Activated T-cell treated with anti-CD3 and anti-CD28 coated beads for 48 hours (primary cell): ENCODE data around the gene GALNTL6.

Experiments used
- DNase-seq: peaks from one replicate; pipeline ENCODE4 v3.0.0-alpha.2; 2020; ENCODE audit warnings: low read depth

Gene GALNTL6

GRCh38 chr4:172815499-172816164 lies 1002.4 kb downstream of the GALNTL6 start:
- DNase-seq, result no peak

- no peak for DNase-seq
Observed at GRCh38 chr4:172818901-172819300, 1005.7 kb downstream of the GALNTL6 start.

- DNase-seq, result no peak
Observed at GRCh38 chr4:172819353-172819752, 1006.1 kb downstream of the GALNTL6 start.

DNA sequence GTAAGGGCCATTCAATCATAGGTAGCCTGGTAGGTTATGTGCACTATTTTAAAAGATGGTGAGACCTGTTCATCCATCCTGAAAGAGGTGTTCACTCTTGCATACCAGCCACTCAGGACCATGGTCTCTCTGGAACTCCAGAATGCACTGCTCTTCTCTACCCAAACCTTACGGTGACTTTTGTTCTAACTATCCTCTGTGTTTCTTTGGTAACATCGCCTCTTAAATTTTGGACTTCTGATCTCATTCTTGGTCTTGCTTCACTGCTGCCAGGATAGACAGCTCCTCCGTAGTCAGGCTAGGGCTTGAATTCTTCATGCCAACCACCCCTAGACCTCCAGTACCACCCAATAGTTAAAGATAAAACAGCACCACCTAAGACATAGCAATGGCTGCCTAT lies 1009.1 kb downstream of the GALNTL6 start:
- no peak for DNase-seq

DNA sequence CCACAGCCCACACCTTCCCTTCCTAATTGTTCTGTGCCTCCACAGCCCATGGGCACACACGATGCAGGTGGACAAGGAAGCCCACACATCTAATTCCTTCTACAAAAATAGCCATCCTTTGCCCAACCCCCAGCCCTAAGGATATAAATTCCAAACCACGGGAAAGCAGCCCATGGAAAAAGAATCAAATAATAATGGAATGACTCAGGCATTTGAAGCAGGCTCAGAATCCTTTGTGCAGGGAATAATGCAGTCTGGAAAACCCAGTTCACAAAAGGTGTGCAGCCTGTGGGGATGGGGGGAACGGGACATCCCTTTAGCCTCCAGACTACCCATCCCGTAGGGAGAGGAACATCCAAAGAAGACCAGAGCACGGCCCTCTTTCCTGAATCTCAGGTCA lies 1013.1 kb downstream of the GALNTL6 start:
- no peak for DNase-seq

DNA sequence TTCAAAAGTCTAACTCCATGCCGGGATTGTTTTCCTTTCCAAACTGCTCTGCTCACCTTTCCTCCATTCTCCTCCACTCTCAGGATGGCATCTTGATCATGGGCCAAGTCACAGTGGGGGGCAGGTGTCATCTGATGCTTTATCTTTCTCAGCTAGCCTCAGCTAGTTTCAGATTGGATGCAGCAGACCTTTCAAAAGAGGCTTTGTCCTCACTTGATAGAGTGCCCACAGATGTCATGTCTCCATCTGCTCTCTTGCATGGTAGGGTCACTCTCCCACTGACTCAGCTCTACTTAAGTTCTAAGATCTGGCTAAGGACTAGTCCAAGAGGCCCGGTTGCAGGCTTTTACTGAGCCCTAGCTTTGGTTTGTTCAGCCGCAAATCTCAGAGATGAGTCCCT lies 1013.7 kb downstream of the GALNTL6 start:
- no peak for DNase-seq

DNA sequence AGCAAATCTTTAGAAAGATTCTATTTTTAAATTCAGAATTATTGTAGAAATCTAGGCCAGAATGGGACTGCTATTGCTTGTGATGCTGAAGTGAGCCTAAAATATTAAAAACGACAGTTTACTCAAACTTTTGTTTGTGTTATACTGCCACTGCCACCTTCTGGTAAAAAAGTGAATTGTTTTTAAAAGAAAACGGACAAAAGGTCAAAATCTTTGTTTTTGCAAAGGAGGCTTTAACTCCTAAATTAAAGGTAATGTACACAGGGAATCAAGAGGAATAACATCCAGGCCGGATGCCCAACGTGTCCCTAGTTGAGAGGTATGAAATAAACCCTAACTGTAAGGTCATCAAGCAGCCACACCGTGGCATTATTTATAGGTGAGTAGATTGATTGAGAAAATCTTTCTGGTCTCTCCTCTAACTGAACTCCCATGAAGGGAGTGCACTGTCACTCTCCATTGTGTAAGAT lies 1017.1 kb downstream of the GALNTL6 start:
- no peak for DNase-seq

DNA sequence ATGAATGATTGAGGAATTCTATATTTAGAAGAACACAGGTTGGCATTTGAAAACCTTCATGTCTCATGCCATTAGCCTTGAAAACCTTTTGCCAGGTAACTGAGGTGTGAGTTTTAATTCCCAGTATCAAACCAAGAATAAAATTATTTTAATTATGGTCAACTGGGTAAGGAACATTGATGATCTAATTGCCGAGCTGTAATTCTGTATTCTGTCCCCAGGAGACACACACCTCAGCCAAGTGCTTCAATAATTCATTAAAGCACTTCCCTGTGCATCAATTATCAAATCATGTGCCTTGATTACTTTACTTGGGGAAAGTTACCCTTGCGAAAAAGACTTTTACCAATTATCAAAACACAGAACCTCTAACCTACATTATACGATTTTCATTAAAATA lies 1023.5 kb downstream of the GALNTL6 start:
- no peak for DNase-seq

DNA sequence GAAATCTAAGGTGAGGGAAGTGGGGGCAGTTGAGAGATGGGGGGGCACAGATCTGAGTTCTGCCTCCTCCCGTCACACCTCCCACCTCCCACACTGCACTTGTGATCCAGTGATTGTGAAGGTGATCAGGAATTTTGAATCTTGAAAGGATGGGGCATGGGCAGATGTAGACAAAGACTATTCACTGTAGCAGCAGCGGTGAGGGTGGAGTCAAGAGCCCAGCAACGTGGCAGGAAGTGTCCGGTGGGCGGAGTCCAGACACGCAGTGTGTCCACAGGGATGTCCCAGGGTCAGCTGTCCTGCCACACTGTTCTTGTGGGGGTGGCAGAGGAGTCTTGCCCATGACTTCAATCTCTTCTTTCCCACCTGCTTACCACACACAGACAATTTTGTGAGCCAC lies 1024.9 kb downstream of the GALNTL6 start:
- no peak for DNase-seq

DNA sequence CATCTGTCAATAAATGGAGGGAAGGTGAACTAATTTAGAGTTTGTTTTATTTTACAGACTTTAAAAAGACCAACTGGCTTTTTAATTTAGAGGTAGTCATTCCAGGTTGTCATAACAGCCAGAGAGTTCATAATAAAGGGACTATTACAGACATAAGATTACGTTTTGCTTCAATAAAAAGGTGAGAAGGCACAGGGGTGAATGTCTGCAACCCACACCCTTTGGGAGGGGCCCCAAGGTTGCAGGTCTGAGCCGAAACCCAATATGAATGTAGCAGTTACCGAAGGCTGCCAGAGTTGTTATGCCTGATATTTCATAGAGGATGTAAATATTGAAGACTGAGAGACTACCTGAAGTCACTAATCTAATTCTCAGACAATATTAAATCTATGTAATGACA lies 1025.7 kb downstream of the GALNTL6 start:
- no peak for DNase-seq

DNA sequence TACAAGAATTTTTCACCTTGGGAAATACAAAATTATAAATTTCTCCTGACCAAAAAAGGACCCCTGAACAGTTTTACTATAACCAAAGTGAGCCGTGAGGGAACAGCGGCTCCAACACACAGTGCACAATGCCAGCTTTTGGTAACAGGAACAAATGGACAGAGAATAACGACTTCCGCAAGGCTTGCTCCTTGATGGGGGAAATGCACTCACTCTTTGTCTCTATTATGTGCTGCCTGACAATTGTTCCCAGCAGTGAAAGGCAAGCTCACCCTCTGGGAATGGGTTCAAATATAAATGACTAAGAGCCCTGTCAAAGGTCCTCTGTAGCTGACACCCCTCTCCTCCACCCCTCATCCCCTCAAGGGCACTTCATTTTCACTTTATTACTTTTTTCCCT lies 1029.6 kb downstream of the GALNTL6 start:
- DNase-seq, result no peak

- DNase-seq, result no peak
Observed at GRCh38 chr4:172843192-172843591, 1030.0 kb downstream of the GALNTL6 start.

GRCh38 chr4:172844556-172844955 lies 1031.4 kb downstream of the GALNTL6 start:
- DNase-seq, result no peak

DNA sequence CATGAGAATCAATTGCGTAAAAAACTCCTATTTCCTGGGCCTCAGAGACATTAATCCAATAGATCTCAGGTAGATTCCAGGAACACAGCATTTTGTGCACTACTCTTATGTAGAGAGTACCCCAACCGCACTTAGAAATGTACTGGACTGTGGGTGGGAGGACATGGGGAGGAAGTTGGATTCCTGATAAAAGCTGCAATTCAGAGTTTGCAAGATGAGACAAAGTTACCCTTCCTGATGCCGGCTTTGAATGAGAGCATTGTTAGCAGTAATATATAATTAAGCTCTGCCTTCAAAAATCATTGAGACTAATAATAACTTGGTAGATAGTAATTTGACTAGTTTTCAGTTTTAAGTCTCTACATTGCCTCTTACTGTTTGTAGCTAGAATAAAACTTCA lies 1032.1 kb downstream of the GALNTL6 start:
- no peak for DNase-seq

GRCh38 chr4:172850838-172851237 lies 1037.6 kb downstream of the GALNTL6 start:
- no peak for DNase-seq

DNA sequence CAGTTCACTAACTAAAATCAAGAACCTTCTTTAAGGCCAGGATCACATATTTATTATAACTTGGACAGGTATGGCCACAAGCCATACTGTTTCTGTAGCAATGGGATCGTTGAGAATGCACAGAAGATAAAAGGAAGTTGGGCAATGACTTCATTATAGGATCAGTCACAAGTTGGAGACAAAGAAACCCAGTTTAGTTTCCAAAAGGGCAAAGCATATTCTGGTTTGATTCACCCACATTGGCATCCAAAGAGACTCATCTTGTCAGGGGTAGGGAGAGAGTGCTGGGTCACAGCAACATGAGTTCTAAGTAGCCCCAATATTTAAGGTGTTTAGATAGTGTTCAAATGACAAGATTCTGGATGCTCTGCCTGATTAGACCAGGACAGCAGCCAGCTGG lies 1038.3 kb downstream of the GALNTL6 start:
- no peak for DNase-seq

GRCh38 chr4:172857026-172857425 lies 1043.8 kb downstream of the GALNTL6 start:
- DNase-seq, result no peak

DNA sequence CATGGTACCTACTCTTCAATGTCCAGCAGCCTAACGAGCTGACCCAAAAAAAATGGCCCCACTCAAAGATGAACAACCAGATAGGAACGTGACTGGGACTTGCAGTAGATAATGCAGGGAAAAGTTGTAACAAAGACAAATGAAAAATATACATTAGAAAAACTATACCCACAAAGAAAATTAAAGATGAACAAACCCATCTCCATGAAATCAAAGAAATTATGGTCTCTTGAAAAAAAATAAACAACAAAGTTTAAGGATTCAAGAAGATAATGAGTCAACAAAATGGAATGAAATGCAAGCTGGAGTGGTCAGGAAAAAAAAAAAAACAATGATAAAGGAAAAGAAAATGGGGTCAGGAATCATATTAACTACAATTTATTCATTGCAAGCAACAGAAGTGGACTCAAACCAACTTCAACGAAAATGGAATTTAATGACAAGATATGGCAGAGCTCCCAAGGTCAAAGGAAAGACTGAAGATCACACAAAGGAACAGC lies 1045.6 kb downstream of the GALNTL6 start:
- no peak for DNase-seq

GRCh38 chr4:172865103-172865502 lies 1051.9 kb downstream of the GALNTL6 start:
- DNase-seq, result no peak

GRCh38 chr4:172865531-172866127 lies 1052.4 kb downstream of the GALNTL6 start:
- no peak for DNase-seq

- DNase-seq, result no peak
Observed at GRCh38 chr4:172866421-172866820, 1053.2 kb downstream of the GALNTL6 start.

DNA sequence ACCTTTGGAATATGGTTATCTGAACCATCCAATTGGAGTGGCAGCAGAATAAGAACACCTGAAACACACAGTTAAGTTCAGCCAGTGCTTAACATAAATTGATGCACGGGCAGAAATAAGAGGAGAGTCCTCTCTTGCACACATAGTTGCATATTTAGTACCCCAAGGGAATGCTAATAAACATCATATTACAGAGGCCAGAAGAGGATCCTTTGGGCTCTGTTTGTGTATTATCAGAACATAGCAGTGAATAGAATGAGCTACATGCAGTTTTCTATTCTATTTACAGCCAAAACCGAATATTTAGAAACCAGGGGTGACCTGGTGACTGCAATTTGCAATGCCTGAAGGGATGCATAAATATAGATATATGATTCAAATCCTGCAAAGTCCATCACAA lies 1054.6 kb downstream of the GALNTL6 start:
- DNase-seq, result no peak

DNA sequence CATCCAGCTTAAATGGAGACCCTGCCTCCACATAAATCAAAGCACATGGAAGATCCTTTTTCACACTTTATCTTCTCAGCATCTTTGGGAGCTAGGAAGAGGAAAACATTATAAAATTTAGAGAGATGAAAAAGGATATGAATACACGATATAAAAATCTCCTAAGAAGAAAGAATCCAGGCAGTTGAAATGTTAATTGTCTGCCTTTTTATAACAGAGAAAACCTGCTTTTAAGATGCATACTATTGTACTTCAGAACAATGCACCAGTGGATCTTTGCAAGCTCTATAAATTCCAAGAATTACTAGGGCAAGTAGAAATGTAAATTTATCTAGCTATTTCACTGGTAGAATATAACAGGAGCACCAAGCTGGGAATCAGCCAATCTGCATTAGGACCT lies 1055.1 kb downstream of the GALNTL6 start:
- DNase-seq, result no peak
